Muscle of leg (tissue), 11 donors: ENCODE results near the gene CYB5A. TPM values are rescaled to one million over a fixed set of nuclear protein-coding genes. Genes with fewer than 3 reads are reported as not detected.

ENCODE experiments used
- DNase-seq: peaks from one replicate; pipeline ENCODE4 v3.0.0; 2013
- H3K27ac ChIP-seq: one replicate; pipeline ENCODE4 v1.5.1; 2013; ENCODE audit warnings: mild to moderate bottlenecking, low read length, control low read depth
- H3K27me3 ChIP-seq: one replicate; pipeline ENCODE4 v1.6.1; 2013; ENCODE audit warnings: low read length; ENCODE audit not compliant: control insufficient read depth, insufficient read depth
- H3K36me3 ChIP-seq: one replicate; pipeline ENCODE4 v1.6.1; 2013; ENCODE audit warnings: low read length; ENCODE audit not compliant: control insufficient read depth, insufficient read depth
- H3K4me1 ChIP-seq: one replicate; pipeline ENCODE4 v1.6.1; 2013; ENCODE audit warnings: low read length; ENCODE audit not compliant: control insufficient read depth, insufficient read depth
- H3K4me3 ChIP-seq: one replicate; pipeline ENCODE4 v1.5.1; 2013; ENCODE audit warnings: low read length, control low read depth
- H3K9me3 ChIP-seq: replicated peaks from 2 replicates; pipeline ENCODE4 v1.6.1; 2013; ENCODE audit warnings: low read depth, low read length; ENCODE audit not compliant: control insufficient read depth
- WGBS: methylation state at CpG from one replicate; pipeline ENCODE4 v1.1.5; 2013; ENCODE audit warnings: missing lambda C conversion rate; ENCODE audit not compliant: insufficient coverage; 5-methylcytosine and 5-hydroxymethylcytosine counted together
- polyA plus RNA-seq, 8 donors: library from polyadenylated mRNA; unstranded; fragments of 120-200 nt; gene quantifications; one replicate each; pipeline versions ENCODE4 v1.2.1 to v1.2.3, GENCODE V29; 2013; ENCODE audit warnings: inconsistent platforms in 1 of 8, low replicate concordance in 1 of 8; ENCODE audit not compliant: insufficient read length in 8 of 8, insufficient read depth in 1 of 8
- total RNA-seq: library from RNA; stranded (reverse); fragments of 120-200 nt; gene quantifications from one replicate; pipeline ENCODE4 v1.2.4, GENCODE V29; 2013

CYB5A gene
- total and polyA plus RNA-seq, 9 donors = 24.5 to 37.1 (median 30.9) TPM

DNA sequence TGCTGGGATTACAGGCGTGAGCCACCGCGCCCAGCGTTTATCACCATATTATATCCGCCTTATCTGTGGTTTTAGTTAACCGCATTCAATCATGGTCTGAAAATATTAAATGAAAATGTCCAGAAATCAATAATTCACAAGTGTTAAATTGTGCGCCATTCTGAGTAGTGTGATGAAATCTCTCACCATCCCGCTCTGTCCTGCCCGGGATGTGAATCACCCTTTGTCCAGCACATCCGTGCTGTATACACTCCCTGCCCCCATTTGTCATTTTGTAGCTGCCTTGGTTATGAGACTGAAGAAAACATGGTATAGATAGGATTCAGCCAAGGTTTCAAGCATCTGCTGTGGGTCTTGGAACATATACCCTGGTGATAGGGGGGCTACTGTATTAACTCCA lies 72.7 kb downstream of the CYB5A start:
- H3K9me3 ChIP-seq = no peaks in the 10 kb centered on the region
- no peak for DNase-seq
- 98% methylated on average over 6 of the region's 10 CpGs for WGBS

DNA sequence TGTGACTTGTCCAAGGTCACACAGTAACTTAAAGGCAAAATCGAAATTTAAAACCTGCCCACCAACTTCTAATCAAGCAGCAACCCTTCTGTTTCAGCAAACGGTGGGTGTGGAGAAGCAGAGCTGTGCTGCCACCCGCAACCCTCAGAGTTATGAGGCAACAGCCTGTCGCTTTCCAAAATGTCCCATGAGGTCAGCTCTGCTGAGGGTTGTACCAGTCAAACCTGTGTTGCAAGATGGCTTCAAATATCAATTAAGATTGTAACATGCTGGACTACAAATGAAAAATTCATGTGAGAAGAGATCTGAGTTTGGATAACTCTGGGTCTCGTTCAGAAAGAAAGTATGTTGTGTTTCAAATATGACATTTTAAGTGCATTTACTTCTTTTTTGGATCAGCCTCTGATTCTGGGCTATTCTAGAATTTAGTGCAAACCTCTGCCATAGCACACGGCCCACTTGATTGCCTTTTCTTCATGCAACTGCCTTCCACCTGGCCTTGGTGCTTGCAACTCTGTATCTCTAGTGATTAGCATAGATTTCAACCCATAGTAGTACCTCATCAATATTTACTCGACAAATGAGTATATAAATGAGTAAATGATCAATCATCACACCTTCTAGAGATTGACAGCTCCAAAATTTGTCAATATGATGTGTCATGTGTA lies 74.2 kb downstream of the CYB5A start:
- 79% methylated on average over 4 of the region's 7 CpGs for WGBS
- Histone ChIP-seq H3K4me3 (no peak overlapping the region), H3K4me1 (no peaks in the 10 kb centered on the region), H3K27me3 (no peaks in the 10 kb centered on the region), H3K27ac (no peak overlapping the region), H3K36me3 (no peaks in the 10 kb centered on the region), H3K9me3 (no peaks in the 10 kb centered on the region)
- DNase-seq = no peak

More for the DNA sequence above, 72.7 kb downstream of the CYB5A start:
- Histone ChIP-seq H3K4me3 (no peak overlapping the region), H3K27ac (no peak overlapping the region), H3K27me3 (no peaks in the 10 kb centered on the region), H3K4me1 (no peaks in the 10 kb centered on the region), H3K36me3 (no peaks in the 10 kb centered on the region)

- DNase-seq = no peak
- WGBS = no CpG with 5 or more reads among the region's 3 CpGs
These were observed 75.1 kb downstream of the CYB5A start for GRCh38 chr18:74216661-74217110.

DNA sequence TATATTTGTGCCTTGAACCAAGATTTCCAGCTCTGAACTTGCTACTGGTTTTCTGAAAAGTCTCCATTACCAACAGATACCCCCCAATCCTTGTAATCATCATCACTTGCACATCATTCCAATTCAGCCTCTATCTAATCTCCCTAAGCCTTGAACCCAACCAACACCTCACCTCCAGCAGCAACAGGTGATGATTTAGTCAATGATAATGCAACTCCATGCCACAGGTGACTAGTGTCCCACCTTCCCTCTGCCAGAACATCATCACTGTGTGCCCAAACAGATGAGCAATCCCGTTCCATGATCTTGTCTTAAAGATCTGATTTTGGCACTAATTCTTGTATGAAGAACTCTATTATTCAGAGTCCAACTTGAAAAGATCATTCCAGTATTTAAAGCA lies 75.9 kb downstream of the CYB5A start:
- H3K36me3 ChIP-seq = no peaks in the 10 kb centered on the region
- no peaks in the 10 kb centered on the region for H3K27me3 ChIP-seq
- DNase-seq = no peak
- no peaks in the 10 kb centered on the region for H3K4me1 ChIP-seq
- no peak overlapping the region for H3K4me3 ChIP-seq
- no peaks in the 10 kb centered on the region for H3K9me3 ChIP-seq
- no peak overlapping the region for H3K27ac ChIP-seq
- WGBS = no CpG with 5 or more reads among the region's 1 CpG

More at GRCh38 chr18:74216661-74217110, 75.1 kb downstream of the CYB5A start:
- H3K4me1 ChIP-seq = no peaks in the 10 kb centered on the region
- H3K36me3 ChIP-seq = no peaks in the 10 kb centered on the region
- no peaks in the 10 kb centered on the region for H3K9me3 ChIP-seq
- no peak overlapping the region for H3K4me3 ChIP-seq
- no peak overlapping the region for H3K27ac ChIP-seq
- no peaks in the 10 kb centered on the region for H3K27me3 ChIP-seq

DNA sequence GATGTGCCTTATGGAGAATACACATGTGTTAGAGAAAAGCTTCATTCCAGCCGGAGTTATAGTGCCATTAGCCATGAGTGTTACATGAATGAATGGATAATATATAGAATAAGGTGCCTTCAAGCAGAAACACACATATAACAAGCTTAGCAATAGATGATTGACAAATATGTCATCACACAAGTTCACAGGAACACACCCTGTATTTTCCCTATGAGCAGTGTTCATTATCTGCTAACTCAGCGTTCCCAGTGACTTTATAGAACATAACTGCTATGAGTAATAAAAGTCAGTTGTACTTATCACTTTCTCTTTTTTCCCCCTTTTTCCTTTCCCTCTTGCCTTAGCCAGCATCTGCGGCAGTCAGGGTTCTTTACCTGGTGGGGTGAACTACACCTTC lies 78.3 kb downstream of the CYB5A start:
- H3K27ac ChIP-seq = no peak overlapping the region
- DNase-seq = no peak
- no peaks in the 10 kb centered on the region for H3K9me3 ChIP-seq
- H3K36me3 ChIP-seq = no peaks in the 10 kb centered on the region
- no peak overlapping the region for H3K4me3 ChIP-seq
- H3K4me1 ChIP-seq = no peaks in the 10 kb centered on the region
- no peaks in the 10 kb centered on the region for H3K27me3 ChIP-seq
- no CpG with 5 or more reads among the region's 3 CpGs for WGBS

- Histone ChIP-seq H3K4me3 (no peak overlapping the region), H3K27me3 (no peaks in the 10 kb centered on the region), H3K9me3 (no peaks in the 10 kb centered on the region), H3K27ac (no peak overlapping the region), H3K36me3 (no peaks in the 10 kb centered on the region), H3K4me1 (no peaks in the 10 kb centered on the region)
- peak; percentile 13 for DNase-seq
- 56% methylated on average over 2 of the region's 5 CpGs for WGBS
These were observed 87.1 kb downstream of the CYB5A start for GRCh38 chr18:74204526-74205152.

DNA sequence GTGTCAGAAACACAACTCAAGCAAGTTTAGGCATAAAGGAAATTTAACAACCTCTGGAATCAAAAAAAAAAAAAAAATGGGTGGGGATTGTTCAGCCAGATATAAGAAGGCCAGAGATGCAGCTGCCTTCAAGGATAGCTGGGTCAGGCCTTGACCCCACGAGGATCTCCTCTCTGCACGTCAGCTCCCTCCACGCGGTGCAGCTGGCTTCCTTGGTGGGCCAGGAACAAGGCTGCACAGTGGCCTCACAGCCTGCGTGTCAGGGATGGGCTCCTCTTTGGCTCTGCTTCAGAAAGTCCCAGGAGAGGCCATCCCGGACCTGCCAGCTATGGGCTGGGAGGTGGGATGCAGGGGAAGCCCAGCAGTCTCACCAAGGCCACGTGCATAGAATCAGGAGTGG lies 88.0 kb downstream of the CYB5A start:
- DNase-seq = peak; percentile 25
- H3K9me3 ChIP-seq = no peaks in the 10 kb centered on the region
- H3K27ac ChIP-seq = no peak overlapping the region
- 28% methylated on average over 7 of the region's 7 CpGs for WGBS
- H3K27me3 ChIP-seq = no peaks in the 10 kb centered on the region
- no peaks in the 10 kb centered on the region for H3K4me1 ChIP-seq
- H3K36me3 ChIP-seq = no peaks in the 10 kb centered on the region
- no peak overlapping the region for H3K4me3 ChIP-seq

Other genes with a start within 250 kb of the CYB5A start
- 0.89 TPM for gene FBXO15, start 144.1 kb downstream of the CYB5A start, total RNA-seq
- gene FBXO15, start 144.1 kb downstream of the CYB5A start, polyA plus RNA-seq = 1 to 10 TPM in 2 of 8 donors, under 1 TPM in 6; 0.50 to 1.8 (median 0.78) TPM
- gene TIMM21, start 143.4 kb downstream of the CYB5A start, total RNA-seq = 37.9 TPM
- 10 to 100 TPM; 43.0 to 50.7 (median 44.4) TPM for gene TIMM21, start 143.4 kb downstream of the CYB5A start, polyA plus RNA-seq
- not detected for gene C18orf63, start 23.9 kb upstream of the CYB5A start, total RNA-seq
- not detected for gene C18orf63, start 23.9 kb upstream of the CYB5A start, polyA plus RNA-seq
- gene DIPK1C, start 165.3 kb upstream of the CYB5A start, total RNA-seq = 6.1 TPM
- gene DIPK1C, start 165.3 kb upstream of the CYB5A start, polyA plus RNA-seq = 10 to 100 TPM; 11.1 to 18.1 (median 15.0) TPM
- gene CNDP2, start 204.4 kb upstream of the CYB5A start, total RNA-seq = 27.5 TPM
- gene CNDP2, start 204.4 kb upstream of the CYB5A start, polyA plus RNA-seq = 10 to 100 TPM; 51.5 to 82.3 (median 59.7) TPM
- gene CNDP1, start 242.5 kb upstream of the CYB5A start, total RNA-seq = 0.13 TPM
- under 1 TPM in 7 of 8 donors, not detected in 1; 0.04 to 0.76 (median 0.29) TPM for gene CNDP1, start 242.5 kb upstream of the CYB5A start, polyA plus RNA-seq